ENCODE measurements around the gene SYT5.

The SYT5 gene

GRCh38 chr19:55227241-55228014, 47.3 kb upstream of the SYT5 start (continued):
- no peak for TF ChIP-seq TSHZ2 (CRISPR knock-in tag; IDR thresholded peaks at IDR 0.05)

- no peak for ATAC-seq
- TF ChIP-seq ZNF8 (CRISPR knock-in tag; IDR thresholded peaks at IDR 0.05) = no peak
- TF ChIP-seq ZFP30 (CRISPR knock-in tag; IDR thresholded peaks at IDR 0.05) = no peak
- TF ChIP-seq CSRNP3 (CRISPR knock-in tag; IDR thresholded peaks at IDR 0.05) = no peak
- TF ChIP-seq PPARA (CRISPR knock-in tag; IDR thresholded peaks at IDR 0.05; ENCODE audit: borderline replicate concordance) = no peak
- no peak for TF ChIP-seq OSR1 (CRISPR knock-in tag; IDR thresholded peaks at IDR 0.05)
- no peak for TF ChIP-seq ZNF70 (CRISPR knock-in tag; IDR thresholded peaks at IDR 0.05)
Observed at GRCh38 chr19:55226788-55227187, 46.7 kb upstream of the SYT5 start.

GRCh38 chr19:55226273-55226672, 46.2 kb upstream of the SYT5 start:
- ATAC-seq = no peak
- TF ChIP-seq ISL1 (CRISPR knock-in tag; IDR thresholded peaks at IDR 0.05) (no peak), POU6F1 (CRISPR knock-in tag; IDR thresholded peaks at IDR 0.05; ENCODE audit: borderline replicate concordance, low read depth) (no peak), TCF4 (CRISPR knock-in tag; IDR thresholded peaks at IDR 0.05; ENCODE audit: borderline replicate concordance) (no peak), GLIS3 (CRISPR knock-in tag; IDR thresholded peaks at IDR 0.05) (no peak)

GRCh38 chr19:55225415-55225958, 45.4 kb upstream of the SYT5 start:
- no peak for ATAC-seq
- no peak for TF ChIP-seq ISL1 (CRISPR knock-in tag; IDR thresholded peaks at IDR 0.05)
- TF ChIP-seq TOX (CRISPR knock-in tag; IDR thresholded peaks at IDR 0.05; ENCODE audit: borderline replicate concordance) = no peak
- no peak for TF ChIP-seq CSRNP3 (CRISPR knock-in tag; IDR thresholded peaks at IDR 0.05)
- no peak for TF ChIP-seq CSDC2 (CRISPR knock-in tag; IDR thresholded peaks at IDR 0.05)
- no peak for TF ChIP-seq BACH2 (CRISPR knock-in tag; IDR thresholded peaks at IDR 0.05; ENCODE audit: borderline replicate concordance)
- TF ChIP-seq OSR1 (CRISPR knock-in tag; IDR thresholded peaks at IDR 0.05) = no peak
- no peak for TF ChIP-seq TCF4 (CRISPR knock-in tag; IDR thresholded peaks at IDR 0.05; ENCODE audit: borderline replicate concordance)
- no peak for TF ChIP-seq ZNF8 (CRISPR knock-in tag; IDR thresholded peaks at IDR 0.05)
- no peak for TF ChIP-seq ZFP3 (CRISPR knock-in tag; IDR thresholded peaks at IDR 0.05)
- TF ChIP-seq CREB5 (CRISPR knock-in tag; IDR thresholded peaks at IDR 0.05; ENCODE audit: low read depth) = no peak
- no peak for TF ChIP-seq ZC3H10 (CRISPR knock-in tag; IDR thresholded peaks at IDR 0.05)
- no peak for TF ChIP-seq TSHZ2 (CRISPR knock-in tag; IDR thresholded peaks at IDR 0.05)
- no peak for TF ChIP-seq POU6F1 (CRISPR knock-in tag; IDR thresholded peaks at IDR 0.05; ENCODE audit: borderline replicate concordance, low read depth)
- no peak for TF ChIP-seq PATZ1 (CRISPR knock-in tag; IDR thresholded peaks at IDR 0.05; ENCODE audit: borderline replicate concordance)
